Glutamatergic neuron (in vitro differentiated cells): ENCODE data around the gene PCGF6. TPM values are rescaled to one million over a fixed set of nuclear protein-coding genes. Genes with fewer than 3 reads are reported as not detected.

Experiments
- DNase-seq: peaks from one replicate; pipeline ENCODE4 v3.0.0; 2022
- H3K27ac Mint-ChIP-seq: one replicate; pipeline ENCODE4 v1.8.0; 2020; ENCODE audit warnings: mild to moderate bottlenecking, mixed read lengths, inconsistent platforms; ENCODE audit not compliant: unreplicated experiment
- H3K27me3 Mint-ChIP-seq: one replicate; pipeline ENCODE4 v1.8.0; 2020; ENCODE audit warnings: mild to moderate bottlenecking, moderate library complexity, mixed read lengths, inconsistent platforms; ENCODE audit not compliant: unreplicated experiment
- H3K36me3 Mint-ChIP-seq: one replicate; pipeline ENCODE4 v1.8.0; 2020; ENCODE audit warnings: mild to moderate bottlenecking, mixed read lengths, inconsistent platforms; ENCODE audit not compliant: unreplicated experiment
- H3K4me1 Mint-ChIP-seq: one replicate; pipeline ENCODE4 v1.8.0; 2020; ENCODE audit warnings: mild to moderate bottlenecking, low read depth, mixed read lengths, inconsistent platforms; ENCODE audit not compliant: unreplicated experiment
- H3K4me3 Mint-ChIP-seq: one replicate; pipeline ENCODE4 v1.8.0; 2020; ENCODE audit warnings: mild to moderate bottlenecking, mixed read lengths, inconsistent platforms; ENCODE audit not compliant: unreplicated experiment
- H3K9me3 Mint-ChIP-seq: one replicate; pipeline ENCODE4 v1.8.0; 2020; ENCODE audit warnings: mild to moderate bottlenecking, moderate library complexity, mixed read lengths, inconsistent platforms; ENCODE audit not compliant: unreplicated experiment
- total RNA-seq: library from RNA; stranded (reverse); fragmentation: NEBNext Ultra II Directional; extraction: Animal tissue kit (Norgen Biotek cat#: 25700); gene quantifications from one replicate; pipeline ENCODE4 v1.2.1, GENCODE V29; 2021; ENCODE audit not compliant: unreplicated experiment
- TF ChIP-seq, protein P1 (sequence below): fragments of 200-600 bp; sonication (generic); IDR thresholded peaks from one replicate; pipeline ENCODE4 v1.5.0; 2021; ENCODE audit not compliant: partially characterized antibody, unreplicated experiment

The PCGF6 gene
- total RNA-seq, 1 donor from 2014 or later, result 7.4 TPM

DNA sequence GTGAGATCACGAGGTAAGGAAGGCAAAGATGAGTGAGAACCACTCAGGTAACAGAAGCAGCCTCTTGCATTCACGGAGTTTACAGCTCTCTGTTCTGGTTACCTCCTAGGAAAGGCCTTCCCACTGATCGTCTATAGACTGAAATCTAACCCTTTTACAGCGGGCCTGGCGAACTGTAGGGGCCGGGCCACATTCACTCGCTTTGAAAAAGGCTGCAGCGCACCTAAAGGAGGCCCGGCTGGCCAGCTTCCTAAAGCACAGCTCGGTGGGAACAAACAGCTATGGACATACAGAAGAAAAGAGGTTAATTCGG lies 44.8 kb upstream of the PCGF6 start:
- Mint-ChIP-seq H3K4me1 (peaks cover 15% of the 10 kb centered on the region), H3K4me3 (peak overlapping the region; percentile 96), H3K27ac (peak overlapping the region; percentile 97), H3K36me3 (no peaks in the 10 kb centered on the region), H3K9me3 (peaks cover 6% of the 10 kb centered on the region), H3K27me3 (peaks cover 5% of the 10 kb centered on the region)
- DNase-seq, result no peak
- TF ChIP-seq, protein P1, sequence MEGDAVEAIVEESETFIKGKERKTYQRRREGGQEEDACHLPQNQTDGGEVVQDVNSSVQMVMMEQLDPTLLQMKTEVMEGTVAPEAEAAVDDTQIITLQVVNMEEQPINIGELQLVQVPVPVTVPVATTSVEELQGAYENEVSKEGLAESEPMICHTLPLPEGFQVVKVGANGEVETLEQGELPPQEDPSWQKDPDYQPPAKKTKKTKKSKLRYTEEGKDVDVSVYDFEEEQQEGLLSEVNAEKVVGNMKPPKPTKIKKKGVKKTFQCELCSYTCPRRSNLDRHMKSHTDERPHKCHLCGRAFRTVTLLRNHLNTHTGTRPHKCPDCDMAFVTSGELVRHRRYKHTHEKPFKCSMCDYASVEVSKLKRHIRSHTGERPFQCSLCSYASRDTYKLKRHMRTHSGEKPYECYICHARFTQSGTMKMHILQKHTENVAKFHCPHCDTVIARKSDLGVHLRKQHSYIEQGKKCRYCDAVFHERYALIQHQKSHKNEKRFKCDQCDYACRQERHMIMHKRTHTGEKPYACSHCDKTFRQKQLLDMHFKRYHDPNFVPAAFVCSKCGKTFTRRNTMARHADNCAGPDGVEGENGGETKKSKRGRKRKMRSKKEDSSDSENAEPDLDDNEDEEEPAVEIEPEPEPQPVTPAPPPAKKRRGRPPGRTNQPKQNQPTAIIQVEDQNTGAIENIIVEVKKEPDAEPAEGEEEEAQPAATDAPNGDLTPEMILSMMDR, result no peak

DNA sequence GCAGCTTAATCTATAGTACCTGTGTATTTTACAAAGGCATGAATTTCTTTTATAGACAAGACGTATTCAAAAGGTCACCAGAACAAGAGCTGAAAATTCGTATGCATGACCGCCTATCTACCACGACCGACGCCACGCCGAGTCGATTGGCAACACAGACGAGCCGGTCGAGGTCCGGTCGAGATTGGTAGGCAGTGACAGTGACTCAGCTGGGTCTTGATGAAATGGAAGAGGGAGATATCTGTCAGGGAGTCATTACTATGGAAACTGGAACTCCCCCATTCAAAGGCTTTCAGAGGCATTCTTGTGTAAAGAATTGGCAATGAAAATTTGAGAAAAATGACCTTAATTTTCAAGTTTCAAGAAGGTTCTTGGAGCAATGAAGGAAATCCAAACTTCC lies 43.2 kb upstream of the PCGF6 start:
- no peak for DNase-seq
- Mint-ChIP-seq H3K36me3 (no peaks in the 10 kb centered on the region), H3K27me3 (peaks cover 5% of the 10 kb centered on the region), H3K4me3 (peak overlapping the region; percentile 63), H3K9me3 (peaks cover 6% of the 10 kb centered on the region), H3K27ac (no peak overlapping the region), H3K4me1 (peaks cover 15% of the 10 kb centered on the region)
- TF ChIP-seq, protein P1, result no peak

DNA sequence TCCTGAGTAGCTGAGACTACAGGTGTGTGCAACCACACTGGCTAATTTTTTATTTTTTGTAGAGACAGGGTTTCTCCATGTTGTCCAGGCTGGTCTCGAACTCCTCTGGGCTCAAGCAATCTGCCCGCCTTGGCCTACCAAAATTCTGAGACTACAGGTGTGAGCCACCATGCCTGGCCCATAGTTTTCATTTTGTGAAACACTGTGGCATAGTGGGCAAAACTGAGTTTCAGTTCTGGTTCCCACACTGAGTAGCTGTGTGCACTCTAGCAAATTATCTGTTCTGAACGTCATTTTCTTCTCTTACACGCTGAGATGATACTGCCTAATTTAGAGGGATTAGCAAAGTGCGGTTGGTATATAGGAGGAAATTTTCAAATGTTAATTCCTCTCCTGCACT lies 31.8 kb upstream of the PCGF6 start:
- Mint-ChIP-seq H3K4me1 (no peaks in the 10 kb centered on the region), H3K27ac (no peak overlapping the region), H3K36me3 (no peaks in the 10 kb centered on the region), H3K27me3 (no peaks in the 10 kb centered on the region), H3K9me3 (no peaks in the 10 kb centered on the region), H3K4me3 (no peak overlapping the region)
- TF ChIP-seq, protein P1, result no peak
- DNase-seq, result no peak

DNA sequence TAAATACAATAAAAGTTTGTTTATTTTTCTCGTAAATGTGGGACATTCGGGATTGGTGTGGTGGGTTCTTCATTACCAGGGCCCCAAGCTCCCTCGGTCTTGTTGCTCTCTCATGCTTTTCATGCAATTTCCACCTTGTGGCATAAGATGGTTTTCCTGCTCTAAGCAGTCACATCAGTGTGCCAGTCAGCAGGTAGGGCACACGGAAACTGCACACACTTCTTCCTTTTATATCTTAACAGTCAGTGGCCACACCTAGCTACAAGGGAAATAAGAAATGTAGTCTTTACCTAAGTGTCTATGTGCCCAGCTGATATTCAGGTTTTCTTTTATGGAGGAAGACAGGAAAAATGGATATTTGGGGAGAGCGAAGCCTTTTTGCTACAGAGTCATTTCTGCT lies 23.3 kb upstream of the PCGF6 start:
- Mint-ChIP-seq H3K4me3 (no peak overlapping the region), H3K27ac (no peak overlapping the region), H3K9me3 (no peaks in the 10 kb centered on the region), H3K27me3 (no peaks in the 10 kb centered on the region), H3K4me1 (peaks cover 2% of the 10 kb centered on the region), H3K36me3 (no peaks in the 10 kb centered on the region)
- TF ChIP-seq, protein P1, result no peak
- DNase-seq, result no peak

DNA sequence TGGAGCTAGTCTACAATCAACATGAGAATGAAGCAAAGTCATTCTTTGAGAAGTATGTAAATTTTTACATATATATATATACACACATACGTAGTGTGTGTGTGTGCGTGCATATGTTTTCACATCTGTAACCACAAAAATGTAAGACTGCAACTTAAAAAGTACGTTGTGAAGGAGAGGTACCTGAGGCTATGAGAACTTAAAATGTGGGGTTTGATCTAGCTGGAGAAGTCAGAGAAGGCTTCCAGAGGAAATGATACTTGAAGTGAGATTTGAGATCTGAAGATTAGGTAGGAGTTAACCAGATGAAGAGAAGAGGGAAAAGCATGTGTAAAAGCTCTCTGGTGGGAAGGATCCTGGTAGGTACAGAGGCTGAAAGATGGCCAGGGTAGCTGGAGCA lies 22.6 kb upstream of the PCGF6 start:
- no peak overlapping the region for H3K4me3 Mint-ChIP-seq
- H3K4me1 Mint-ChIP-seq, result peaks cover 2% of the 10 kb centered on the region
- H3K36me3 Mint-ChIP-seq, result no peaks in the 10 kb centered on the region
- peaks cover 1% of the 10 kb centered on the region for H3K9me3 Mint-ChIP-seq
- H3K27me3 Mint-ChIP-seq, result no peaks in the 10 kb centered on the region
- no peak for DNase-seq
- H3K27ac Mint-ChIP-seq, result no peak overlapping the region
- TF ChIP-seq, protein P1, result no peak
